ENCODE measurements around the gene KCNAB1. TPM values are rescaled to one million over a fixed set of nuclear protein-coding genes. Genes with fewer than 3 reads are reported as not detected.

The KCNAB1 gene
- total and polyA plus RNA-seq, 2 of the 8 experiments (the other 6 are each of a cell fraction or from before 2014, with no cell fraction given), result 0.51 to 2.3 TPM

GRCh38 chr3:156184156-156184555 lies 63.8 kb downstream of the KCNAB1 start (continued):
- TF ChIP-seq, protein P1, sequence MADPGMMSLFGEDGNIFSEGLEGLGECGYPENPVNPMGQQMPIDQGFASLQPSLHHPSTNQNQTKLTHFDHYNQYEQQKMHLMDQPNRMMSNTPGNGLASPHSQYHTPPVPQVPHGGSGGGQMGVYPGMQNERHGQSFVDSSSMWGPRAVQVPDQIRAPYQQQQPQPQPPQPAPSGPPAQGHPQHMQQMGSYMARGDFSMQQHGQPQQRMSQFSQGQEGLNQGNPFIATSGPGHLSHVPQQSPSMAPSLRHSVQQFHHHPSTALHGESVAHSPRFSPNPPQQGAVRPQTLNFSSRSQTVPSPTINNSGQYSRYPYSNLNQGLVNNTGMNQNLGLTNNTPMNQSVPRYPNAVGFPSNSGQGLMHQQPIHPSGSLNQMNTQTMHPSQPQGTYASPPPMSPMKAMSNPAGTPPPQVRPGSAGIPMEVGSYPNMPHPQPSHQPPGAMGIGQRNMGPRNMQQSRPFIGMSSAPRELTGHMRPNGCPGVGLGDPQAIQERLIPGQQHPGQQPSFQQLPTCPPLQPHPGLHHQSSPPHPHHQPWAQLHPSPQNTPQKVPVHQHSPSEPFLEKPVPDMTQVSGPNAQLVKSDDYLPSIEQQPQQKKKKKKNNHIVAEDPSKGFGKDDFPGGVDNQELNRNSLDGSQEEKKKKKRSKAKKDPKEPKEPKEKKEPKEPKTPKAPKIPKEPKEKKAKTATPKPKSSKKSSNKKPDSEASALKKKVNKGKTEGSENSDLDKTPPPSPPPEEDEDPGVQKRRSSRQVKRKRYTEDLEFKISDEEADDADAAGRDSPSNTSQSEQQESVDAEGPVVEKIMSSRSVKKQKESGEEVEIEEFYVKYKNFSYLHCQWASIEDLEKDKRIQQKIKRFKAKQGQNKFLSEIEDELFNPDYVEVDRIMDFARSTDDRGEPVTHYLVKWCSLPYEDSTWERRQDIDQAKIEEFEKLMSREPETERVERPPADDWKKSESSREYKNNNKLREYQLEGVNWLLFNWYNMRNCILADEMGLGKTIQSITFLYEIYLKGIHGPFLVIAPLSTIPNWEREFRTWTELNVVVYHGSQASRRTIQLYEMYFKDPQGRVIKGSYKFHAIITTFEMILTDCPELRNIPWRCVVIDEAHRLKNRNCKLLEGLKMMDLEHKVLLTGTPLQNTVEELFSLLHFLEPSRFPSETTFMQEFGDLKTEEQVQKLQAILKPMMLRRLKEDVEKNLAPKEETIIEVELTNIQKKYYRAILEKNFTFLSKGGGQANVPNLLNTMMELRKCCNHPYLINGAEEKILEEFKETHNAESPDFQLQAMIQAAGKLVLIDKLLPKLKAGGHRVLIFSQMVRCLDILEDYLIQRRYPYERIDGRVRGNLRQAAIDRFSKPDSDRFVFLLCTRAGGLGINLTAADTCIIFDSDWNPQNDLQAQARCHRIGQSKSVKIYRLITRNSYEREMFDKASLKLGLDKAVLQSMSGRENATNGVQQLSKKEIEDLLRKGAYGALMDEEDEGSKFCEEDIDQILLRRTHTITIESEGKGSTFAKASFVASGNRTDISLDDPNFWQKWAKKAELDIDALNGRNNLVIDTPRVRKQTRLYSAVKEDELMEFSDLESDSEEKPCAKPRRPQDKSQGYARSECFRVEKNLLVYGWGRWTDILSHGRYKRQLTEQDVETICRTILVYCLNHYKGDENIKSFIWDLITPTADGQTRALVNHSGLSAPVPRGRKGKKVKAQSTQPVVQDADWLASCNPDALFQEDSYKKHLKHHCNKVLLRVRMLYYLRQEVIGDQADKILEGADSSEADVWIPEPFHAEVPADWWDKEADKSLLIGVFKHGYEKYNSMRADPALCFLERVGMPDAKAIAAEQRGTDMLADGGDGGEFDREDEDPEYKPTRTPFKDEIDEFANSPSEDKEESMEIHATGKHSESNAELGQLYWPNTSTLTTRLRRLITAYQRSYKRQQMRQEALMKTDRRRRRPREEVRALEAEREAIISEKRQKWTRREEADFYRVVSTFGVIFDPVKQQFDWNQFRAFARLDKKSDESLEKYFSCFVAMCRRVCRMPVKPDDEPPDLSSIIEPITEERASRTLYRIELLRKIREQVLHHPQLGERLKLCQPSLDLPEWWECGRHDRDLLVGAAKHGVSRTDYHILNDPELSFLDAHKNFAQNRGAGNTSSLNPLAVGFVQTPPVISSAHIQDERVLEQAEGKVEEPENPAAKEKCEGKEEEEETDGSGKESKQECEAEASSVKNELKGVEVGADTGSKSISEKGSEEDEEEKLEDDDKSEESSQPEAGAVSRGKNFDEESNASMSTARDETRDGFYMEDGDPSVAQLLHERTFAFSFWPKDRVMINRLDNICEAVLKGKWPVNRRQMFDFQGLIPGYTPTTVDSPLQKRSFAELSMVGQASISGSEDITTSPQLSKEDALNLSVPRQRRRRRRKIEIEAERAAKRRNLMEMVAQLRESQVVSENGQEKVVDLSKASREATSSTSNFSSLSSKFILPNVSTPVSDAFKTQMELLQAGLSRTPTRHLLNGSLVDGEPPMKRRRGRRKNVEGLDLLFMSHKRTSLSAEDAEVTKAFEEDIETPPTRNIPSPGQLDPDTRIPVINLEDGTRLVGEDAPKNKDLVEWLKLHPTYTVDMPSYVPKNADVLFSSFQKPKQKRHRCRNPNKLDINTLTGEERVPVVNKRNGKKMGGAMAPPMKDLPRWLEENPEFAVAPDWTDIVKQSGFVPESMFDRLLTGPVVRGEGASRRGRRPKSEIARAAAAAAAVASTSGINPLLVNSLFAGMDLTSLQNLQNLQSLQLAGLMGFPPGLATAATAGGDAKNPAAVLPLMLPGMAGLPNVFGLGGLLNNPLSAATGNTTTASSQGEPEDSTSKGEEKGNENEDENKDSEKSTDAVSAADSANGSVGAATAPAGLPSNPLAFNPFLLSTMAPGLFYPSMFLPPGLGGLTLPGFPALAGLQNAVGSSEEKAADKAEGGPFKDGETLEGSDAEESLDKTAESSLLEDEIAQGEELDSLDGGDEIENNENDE (IDR thresholded peaks at IDR 0.05; ENCODE audit: insufficient replicate concordance, low read length), result no peak

All from H1 (cell line).